Suprapubic skin (tissue), 4 donors: ENCODE data around the gene NSUN5.

Experiments
- CTCF ChIP-seq, 2 donors: fragments of 200-600 bp in 1 of 2; fragments of 450-650 bp in 1 of 2; sonication (generic) in 1 of 2; IDR thresholded peaks; one replicate each; pipeline ENCODE4 v1.5.1; 2016 to 2019; ENCODE audit warnings: antibody characterized with exemption in 2 of 2, mild to moderate bottlenecking in 1 of 2, moderate library complexity in 1 of 2
- POLR2A ChIP-seq, 2 donors: fragments of 450-650 bp; IDR thresholded peaks; one replicate each; pipeline ENCODE4 v1.6.1; 2017; ENCODE audit warnings: antibody characterized with exemption in 2 of 2, mild to moderate bottlenecking in 2 of 2, moderate library complexity in 2 of 2
- POLR2AphosphoS5 ChIP-seq, 3 donors: sonication (generic); formaldehyde crosslinking; IDR thresholded peaks; one replicate each; pipeline ENCODE4 v1.6.1; 2017; ENCODE audit warnings: antibody characterized with exemption in 3 of 3

GRCh38 chr7:73303546-73303945, 5.1 kb downstream of the NSUN5 start:
- TF ChIP-seq POLR2A (IDR thresholded peaks at IDR 0.05) (no peak), POLR2AphosphoS5 (IDR thresholded peaks at IDR 0.05) (no peak), CTCF (IDR thresholded peaks at IDR 0.05) (no peak)
